HTERT RPE-1 (cell line): Measurements from ENCODE around the gene LRP2.
"Not testable (repeated sequence)": the region's sequence is repeated elsewhere in the genome, so short reads cannot be mapped to it uniquely, and the experiment has no call there.

Experiments
- in situ Hi-C: fragments of 300-500 bp; cut with MboI; formaldehyde crosslinking; loops from 4 replicates; pipeline ENCODE4 v1.14.3; 2020; ENCODE audit warnings: low sequenced_read_pairs

The LRP2 gene

GRCh38 chr2:169301596-169302335, 60.6 kb downstream of the LRP2 start:
- in situ Hi-C loops: no loop called here

- in situ Hi-C loops: no loop called here
Measured at GRCh38 chr2:169300636-169301530, 61.5 kb downstream of the LRP2 start.

- in situ Hi-C loops: no loop called here
Measured at GRCh38 chr2:169298007-169298406, 64.3 kb downstream of the LRP2 start.

- in situ Hi-C loops: no loop called here
Measured at GRCh38 chr2:169294001-169294675, 68.2 kb downstream of the LRP2 start.

GRCh38 chr2:169291517-169291916, 70.8 kb downstream of the LRP2 start:
- in situ Hi-C loops: no loop called here

GRCh38 chr2:169290433-169290832, 71.9 kb downstream of the LRP2 start:
- in situ Hi-C loops: no loop called here

- in situ Hi-C loops: no loop called here
Measured at GRCh38 chr2:169287666-169288065, 74.7 kb downstream of the LRP2 start.

- in situ Hi-C loops: no loop called here
Measured at GRCh38 chr2:169286624-169287231, 75.6 kb downstream of the LRP2 start.

GRCh38 chr2:169285531-169286235, 76.7 kb downstream of the LRP2 start:
- in situ Hi-C loops: no loop called here

- in situ Hi-C loops: no loop called here
Measured at GRCh38 chr2:169280502-169280901, 81.8 kb downstream of the LRP2 start.

- in situ Hi-C loops: no loop called here
Measured at GRCh38 chr2:169275696-169276444, 86.5 kb downstream of the LRP2 start.

- in situ Hi-C loops: no loop called here
Measured at GRCh38 chr2:169272010-169272409, 90.3 kb downstream of the LRP2 start.

GRCh38 chr2:169270574-169270973, 91.8 kb downstream of the LRP2 start:
- in situ Hi-C loops: not testable (repeated sequence)

GRCh38 chr2:169265591-169265990, 96.7 kb downstream of the LRP2 start:
- in situ Hi-C loops: no loop called here

- in situ Hi-C loops: no loop called here
Measured at GRCh38 chr2:169260846-169261642, 101.3 kb downstream of the LRP2 start.

GRCh38 chr2:169260246-169260645, 102.1 kb downstream of the LRP2 start:
- in situ Hi-C loops: no loop called here

- in situ Hi-C loops: no loop called here
Measured at GRCh38 chr2:169259402-169259801, 102.9 kb downstream of the LRP2 start.

- in situ Hi-C loops: no loop called here
Measured at GRCh38 chr2:169258045-169258601, 104.2 kb downstream of the LRP2 start.

- in situ Hi-C loops: no loop called here
Measured at GRCh38 chr2:169254774-169255173, 107.6 kb downstream of the LRP2 start.
